ENCODE measurements around the gene GNAS.
"Not testable (repeated sequence)": the region's sequence is repeated elsewhere in the genome, so short reads cannot be mapped to it uniquely, and the experiment has no call there.

GNAS gene

DNA sequence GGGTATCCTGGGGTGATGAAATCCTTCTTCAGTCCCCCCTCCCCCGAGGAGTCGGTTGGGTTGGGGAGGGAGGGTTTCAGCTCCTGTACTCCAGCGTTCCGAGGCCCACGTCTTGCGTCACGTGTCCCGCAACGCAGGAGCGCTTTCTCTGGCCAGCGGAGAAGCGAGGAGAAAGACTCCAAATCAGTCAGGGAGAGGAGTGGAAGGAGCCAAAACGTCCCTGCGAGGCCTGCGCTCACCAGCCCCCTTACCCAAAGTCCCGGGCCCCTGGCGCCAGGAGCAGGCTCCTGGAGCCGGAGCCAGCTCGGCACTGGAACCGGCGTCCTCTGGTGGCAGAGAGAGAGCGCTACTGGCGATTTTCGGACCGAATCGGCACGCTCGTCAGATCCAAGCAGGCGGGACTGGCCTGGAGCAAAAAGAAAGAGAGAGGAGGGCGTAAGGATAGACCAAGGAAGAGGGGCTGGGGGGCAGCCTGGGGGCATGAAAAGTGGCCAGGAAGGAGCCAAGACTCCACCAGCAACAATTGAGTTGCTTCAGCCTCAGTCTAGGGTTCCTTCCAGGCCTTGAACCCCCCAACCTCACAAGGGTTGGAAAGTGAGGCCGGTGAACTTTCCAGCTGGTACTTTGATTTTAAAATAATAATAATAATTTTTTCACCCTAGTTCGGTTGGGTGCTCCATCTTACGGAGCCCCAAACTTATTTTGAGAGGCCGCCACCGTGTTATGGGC, at the start of gene GNAS:
GNAS (plus strand) TSS at position 174 of the 729 bp plus-strand sequence.
- no peak for DNase-seq

DNA sequence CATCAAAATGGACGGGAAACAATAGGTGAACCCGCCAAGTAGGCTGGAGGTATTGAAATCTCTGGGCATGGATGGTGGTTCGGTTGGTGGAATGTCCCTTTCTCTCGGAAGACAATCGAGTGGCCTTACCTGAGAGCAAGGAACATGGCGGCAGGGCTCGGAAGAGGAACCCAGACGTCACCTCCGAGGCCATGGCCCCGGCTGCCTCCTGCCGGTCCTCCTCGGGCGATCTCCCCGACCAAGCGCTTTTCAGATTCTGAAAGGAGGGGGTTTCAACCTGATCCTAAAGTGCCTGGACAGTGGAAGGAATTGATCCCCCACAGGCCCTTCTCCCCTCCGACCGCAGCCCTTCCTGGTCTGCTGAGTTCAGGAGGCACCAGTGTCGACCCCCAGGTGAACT, 49.0 kb upstream of the GNAS start:
- no peak for DNase-seq

DNA sequence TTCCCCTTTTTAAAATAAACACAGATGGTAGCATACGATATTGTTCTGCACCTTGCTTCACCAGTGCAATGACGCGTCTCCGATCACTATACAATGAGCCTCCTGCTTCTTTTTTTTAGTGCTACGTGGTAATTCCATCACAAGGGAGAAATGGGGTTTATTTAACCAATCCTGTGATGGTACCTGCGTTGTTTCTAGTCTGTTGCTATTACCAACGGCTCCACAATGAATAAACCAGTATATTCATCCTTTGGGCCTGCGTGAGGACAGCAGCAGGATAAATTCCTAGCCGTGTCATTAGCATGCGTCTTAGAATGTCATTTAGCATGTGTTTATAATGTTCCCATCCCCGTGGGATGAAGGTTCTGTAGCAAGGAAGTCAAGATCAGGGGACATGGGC, 44.7 kb upstream of the GNAS start:
- no peak for DNase-seq

GRCh38 chr20:58808271-58809046, 44.1 kb upstream of the GNAS start:
- DNase-seq: no peak

DNA sequence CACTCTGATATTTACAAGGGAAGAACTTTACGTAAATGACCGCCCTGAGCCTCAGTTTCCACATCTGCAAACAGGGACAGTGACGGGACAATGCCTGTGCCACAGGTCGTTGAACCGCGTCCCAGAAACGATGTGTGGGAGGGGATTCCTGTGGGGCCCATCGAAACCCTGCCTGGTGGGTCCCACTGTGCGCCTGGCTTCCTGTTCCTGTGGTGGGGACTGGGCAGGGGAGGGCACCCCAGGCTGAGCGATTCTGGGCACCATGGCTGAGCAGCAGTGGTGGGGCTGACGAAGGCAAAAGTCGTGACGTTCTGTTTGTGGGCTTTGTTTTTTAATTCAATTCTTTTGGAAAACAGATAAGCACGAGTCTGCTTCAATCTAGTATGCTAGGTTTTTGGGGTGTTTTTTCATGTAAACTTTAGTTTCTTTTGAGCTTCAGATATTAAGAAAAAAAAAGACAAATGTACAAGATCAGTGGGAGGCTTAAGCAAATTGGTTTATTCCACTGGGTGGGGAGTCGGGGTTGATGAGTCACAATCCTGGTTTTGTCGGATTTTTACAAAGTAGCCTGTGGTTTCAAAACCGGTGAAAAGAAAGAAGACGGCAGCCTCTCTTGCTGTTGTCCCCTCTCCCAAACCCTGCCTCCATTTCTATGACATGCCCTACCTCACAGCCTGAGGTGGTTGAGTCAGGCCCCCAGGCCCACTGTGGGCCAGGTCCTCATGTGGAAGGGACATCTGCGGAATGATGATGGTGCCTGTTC, 42.2 kb upstream of the GNAS start:
- no peak for DNase-seq

GRCh38 chr20:58810879-58811250, 41.7 kb upstream of the GNAS start:
- DNase-seq: no peak

DNA sequence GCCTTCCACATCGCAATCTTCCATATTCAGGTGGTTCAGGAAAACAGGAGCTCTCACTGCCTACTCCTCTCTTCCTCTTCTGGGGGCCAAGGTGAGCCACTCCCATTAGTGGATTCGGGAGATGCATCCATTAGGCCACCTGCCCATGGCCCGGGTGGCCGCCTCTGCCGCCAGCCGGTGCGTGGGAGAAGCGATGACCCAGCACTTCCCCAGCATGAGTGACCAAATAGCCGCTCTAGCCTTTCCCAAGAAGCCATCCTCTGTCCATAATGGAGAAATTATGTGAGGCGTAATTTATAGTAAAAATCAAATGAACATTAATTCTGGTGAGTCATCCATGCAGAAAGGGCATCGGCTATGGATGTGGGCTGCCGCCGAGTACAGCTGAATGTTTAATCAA, 41.2 kb upstream of the GNAS start:
- DNase-seq: no peak

GRCh38 chr20:58813369-58813768, 39.1 kb upstream of the GNAS start:
- no peak for DNase-seq

DNA sequence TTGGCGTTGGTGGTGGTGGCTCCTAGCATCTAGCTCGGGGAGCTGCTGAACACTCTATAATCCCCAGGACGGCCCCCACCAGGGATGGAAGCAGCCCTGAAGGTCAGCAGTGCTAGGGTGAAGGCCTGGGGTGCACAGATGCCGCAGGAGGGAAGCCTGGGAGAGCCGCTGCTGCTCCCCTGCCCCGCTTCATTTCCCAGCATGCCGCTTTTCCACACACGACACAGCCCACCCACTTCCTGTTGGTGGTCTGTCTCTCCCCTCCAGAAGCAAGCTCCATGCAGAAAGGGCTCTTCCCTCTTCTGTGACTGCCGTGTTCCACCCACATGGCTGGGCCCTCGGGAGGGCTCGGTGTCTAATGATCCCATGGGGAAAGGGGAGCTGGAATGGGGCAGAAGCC, 37.1 kb upstream of the GNAS start:
- DNase-seq: no peak

DNA sequence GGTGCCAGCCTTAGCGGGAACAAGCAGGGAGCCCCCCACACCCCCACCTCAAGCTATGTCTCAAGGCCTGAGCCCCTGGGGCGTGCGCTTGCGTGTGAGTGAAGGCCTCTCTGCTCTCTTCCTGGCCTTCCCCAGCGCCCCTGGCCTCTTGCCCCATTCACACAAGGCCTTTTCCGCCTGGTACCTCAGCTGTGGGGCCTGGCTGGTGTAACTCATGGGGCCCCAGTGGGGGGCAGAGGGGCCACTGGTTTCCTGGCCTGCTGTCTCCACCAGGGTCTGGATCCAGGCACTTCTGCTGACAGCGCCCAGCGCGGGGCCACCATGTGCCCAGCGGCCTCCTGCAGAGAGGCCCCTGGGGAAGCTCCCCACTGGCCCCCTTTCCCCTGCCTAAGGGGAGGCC, 36.5 kb upstream of the GNAS start:
- no peak for DNase-seq

DNA sequence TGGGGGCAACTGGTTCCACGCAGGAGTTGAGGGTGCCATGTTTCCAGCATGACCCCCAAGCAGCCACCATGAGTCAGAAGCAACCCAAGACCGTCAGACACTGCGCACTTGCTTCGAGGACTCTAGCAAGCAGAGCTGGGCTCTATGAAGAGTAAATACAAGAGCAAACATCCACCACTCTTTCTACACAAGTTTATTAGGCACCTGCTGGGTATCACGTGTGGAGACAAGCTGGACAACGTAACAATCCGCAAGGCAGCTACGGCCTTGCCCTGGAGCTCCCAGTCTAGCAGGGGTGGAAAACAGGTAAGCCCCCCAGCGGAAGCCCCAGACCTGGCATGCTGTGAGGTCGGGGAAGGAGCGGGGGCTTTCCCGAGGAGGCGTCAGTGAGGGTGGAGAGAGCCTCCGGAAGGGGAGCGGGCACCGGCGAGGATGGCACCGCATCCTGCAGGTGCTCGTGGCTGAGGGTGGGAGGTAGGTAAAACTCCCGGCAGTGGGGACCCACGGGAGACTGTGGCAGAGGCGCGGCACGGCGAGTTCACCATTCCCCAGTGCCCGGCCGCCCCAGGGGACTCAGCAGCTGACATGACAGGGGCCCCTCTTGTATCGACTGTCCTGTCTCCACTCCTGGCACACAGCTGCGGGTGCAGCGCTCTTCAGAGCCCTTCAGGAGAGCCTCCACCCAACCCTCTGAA, 35.4 kb upstream of the GNAS start:
- DNase-seq: no peak

DNA sequence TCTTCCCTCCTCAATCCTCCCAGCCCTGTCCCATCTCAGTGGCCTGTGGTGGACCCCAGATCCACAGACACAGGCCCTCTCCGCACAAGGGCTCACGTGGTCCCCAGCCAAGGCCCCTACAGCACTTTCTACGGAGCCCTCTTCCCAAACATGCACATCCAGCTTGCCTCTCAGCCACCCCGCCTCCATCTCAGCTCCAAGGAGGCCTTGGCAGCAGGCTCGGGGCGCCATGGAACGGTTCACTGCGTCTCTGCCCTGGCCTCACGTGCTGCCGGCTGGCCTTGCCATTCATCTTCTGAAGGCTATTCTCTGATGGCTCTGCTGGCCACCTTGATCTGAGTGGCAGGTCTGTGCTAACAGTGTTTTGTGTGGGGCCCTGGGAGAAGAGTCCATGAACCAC, 34.8 kb upstream of the GNAS start:
- DNase-seq: no peak

- DNase-seq: no peak
These were observed 33.8 kb upstream of the GNAS start for GRCh38 chr20:58818586-58819285.

GRCh38 chr20:58819921-58820320, 32.6 kb upstream of the GNAS start:
- DNase-seq: no peak

- not testable (repeated sequence) for DNase-seq
These were observed 32.0 kb upstream of the GNAS start for GRCh38 chr20:58820515-58820914.

GRCh38 chr20:58822149-58822548, 30.4 kb upstream of the GNAS start:
- DNase-seq: no peak

- no peak for DNase-seq
These were observed 29.5 kb upstream of the GNAS start for GRCh38 chr20:58822748-58823730.

DNA sequence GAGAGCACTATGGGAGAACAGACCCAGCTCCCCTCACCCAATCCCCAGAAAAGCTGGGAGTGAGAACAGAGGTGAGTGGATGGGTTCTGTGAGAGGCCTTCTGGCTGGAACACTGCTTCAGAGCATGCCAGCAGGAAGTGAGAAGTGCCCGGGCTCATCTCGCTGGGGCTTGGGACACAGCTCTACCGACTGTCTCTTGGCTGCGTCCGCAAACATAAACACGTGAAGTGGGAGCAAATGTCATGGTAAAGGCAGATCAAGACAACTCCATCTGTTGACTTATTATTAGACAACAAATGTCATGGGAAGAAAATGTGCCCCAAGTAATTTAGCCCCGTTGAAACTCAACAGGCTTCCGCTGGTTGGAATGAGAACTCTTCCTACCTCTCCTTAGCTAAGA, 27.7 kb upstream of the GNAS start:
- DNase-seq: no peak

- DNase-seq: no peak
These were observed 27.1 kb upstream of the GNAS start for GRCh38 chr20:58825450-58825849.

GRCh38 chr20:58826271-58826670, 26.2 kb upstream of the GNAS start:
- DNase-seq: no peak

DNA sequence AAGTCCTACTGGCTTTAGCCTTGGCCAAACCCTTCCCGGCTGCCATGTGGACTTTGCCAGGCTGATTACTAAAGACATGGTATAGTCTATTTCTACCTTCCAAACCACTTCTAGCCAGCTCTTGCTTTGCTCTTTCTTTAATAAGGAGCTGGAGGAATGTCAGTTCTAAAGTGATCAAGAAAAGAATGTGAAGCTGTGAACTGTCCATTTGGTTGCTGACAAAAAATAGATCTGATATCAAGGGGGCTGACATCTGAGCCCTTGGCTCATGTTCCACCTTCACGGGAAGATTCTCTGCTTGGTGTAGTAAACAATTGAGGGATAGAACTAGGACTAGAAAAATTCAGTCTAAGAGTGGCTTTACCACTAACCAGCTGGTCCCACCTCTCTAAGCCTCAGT, 24.4 kb upstream of the GNAS start:
- DNase-seq: no peak

All from GF-D8 (cell line).